Neural crest cell (in vitro differentiated cells): ENCODE measurements around the gene IL6ST. TPM values are rescaled to one million over a fixed set of nuclear protein-coding genes. Genes with fewer than 3 reads are reported as not detected.
A peak's percentile ranks its signal among the peaks of the same experiment; 100 is the strongest.
"Not testable (repeated sequence)": the region's sequence is repeated elsewhere in the genome, so short reads cannot be mapped to it uniquely, and the experiment has no call there.

Experiments
- DNase-seq: peaks from one replicate; pipeline ENCODE4 v3.0.0; 2021; ENCODE audit warnings: low read depth, mixed read lengths, low spot score
- H3K27ac Mint-ChIP-seq: one replicate; pipeline ENCODE4 v1.8.0; 2021; ENCODE audit warnings: mild to moderate bottlenecking, mixed read lengths; ENCODE audit not compliant: unreplicated experiment
- H3K27me3 Mint-ChIP-seq: 2 replicates; pipeline ENCODE4 v1.8.0; 2021; ENCODE audit warnings: low read depth, mild to moderate bottlenecking, mixed read lengths
- H3K36me3 Mint-ChIP-seq: 2 replicates; pipeline ENCODE4 v1.8.0; 2021; ENCODE audit warnings: low read depth, mild to moderate bottlenecking, mixed read lengths
- H3K4me1 Mint-ChIP-seq: 2 replicates; pipeline ENCODE4 v1.8.0; 2021; ENCODE audit warnings: mixed read lengths
- H3K4me3 Mint-ChIP-seq: one replicate; pipeline ENCODE4 v1.8.0; 2021; ENCODE audit warnings: mild to moderate bottlenecking, mixed read lengths
- H3K9me3 Mint-ChIP-seq: 2 replicates; pipeline ENCODE4 v1.8.0; 2021; ENCODE audit warnings: mixed read lengths
- total RNA-seq: library from RNA; stranded (reverse); gene quantifications from 2 replicates; pipeline ENCODE4 v1.2.1, GENCODE V29; 2021
- TF ChIP-seq, protein P1 (sequence below): fragments of 200-600 bp; sonication (generic); conservative IDR thresholded peaks from 2 replicates; pipeline ENCODE4 v1.5.0; 2021; ENCODE audit warnings: antibody characterized with exemption, mild to moderate bottlenecking

IL6ST gene
- total RNA-seq, 1 donor from 2014 or later: 39.6 TPM

DNA sequence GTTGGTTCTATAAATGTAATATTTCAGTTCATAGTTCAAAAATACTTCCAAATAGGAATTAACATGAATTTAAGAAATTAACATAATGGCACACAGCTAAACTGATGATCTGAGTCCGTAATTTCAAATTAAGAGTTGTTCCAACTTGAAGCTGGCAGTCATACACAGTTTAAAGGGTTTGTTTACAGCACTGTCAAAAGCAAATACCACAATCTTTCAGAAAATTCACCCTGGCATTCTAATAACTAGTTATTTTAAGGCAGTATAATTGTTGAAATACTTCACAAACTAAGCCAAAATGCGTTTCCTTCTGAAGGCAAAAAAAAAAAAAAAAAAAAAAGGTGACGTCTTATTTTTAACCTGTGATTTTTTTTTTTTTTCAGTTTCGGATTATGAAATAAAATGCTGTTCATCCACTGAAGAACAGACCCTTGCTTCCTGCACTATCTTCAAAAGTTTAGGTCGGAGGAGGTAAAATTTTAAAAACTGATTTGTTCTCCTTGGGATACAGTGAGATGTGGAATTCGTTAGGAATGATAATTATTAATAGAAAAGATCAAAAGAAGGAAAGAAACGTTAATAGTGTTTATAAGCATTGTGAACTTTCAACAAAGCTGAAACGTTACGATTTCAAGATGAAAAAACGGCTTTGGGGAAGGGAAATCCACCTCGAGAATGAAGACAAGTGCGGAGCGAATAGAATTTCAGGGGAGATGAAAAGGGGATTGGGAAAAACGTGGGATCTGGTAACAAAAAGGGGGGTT, 850 bp downstream of the IL6ST start:
- Mint-ChIP-seq H3K36me3 (peaks cover 4% of the 10 kb centered on the region), H3K27ac (peak overlapping the region; percentile 97), H3K4me1 (peaks cover 36% of the 10 kb centered on the region), H3K9me3 (peaks cover 3% of the 10 kb centered on the region), H3K27me3 (no peaks in the 10 kb centered on the region), H3K4me3 (peak overlapping the region; percentile 98)
- TF ChIP-seq, protein P1, sequence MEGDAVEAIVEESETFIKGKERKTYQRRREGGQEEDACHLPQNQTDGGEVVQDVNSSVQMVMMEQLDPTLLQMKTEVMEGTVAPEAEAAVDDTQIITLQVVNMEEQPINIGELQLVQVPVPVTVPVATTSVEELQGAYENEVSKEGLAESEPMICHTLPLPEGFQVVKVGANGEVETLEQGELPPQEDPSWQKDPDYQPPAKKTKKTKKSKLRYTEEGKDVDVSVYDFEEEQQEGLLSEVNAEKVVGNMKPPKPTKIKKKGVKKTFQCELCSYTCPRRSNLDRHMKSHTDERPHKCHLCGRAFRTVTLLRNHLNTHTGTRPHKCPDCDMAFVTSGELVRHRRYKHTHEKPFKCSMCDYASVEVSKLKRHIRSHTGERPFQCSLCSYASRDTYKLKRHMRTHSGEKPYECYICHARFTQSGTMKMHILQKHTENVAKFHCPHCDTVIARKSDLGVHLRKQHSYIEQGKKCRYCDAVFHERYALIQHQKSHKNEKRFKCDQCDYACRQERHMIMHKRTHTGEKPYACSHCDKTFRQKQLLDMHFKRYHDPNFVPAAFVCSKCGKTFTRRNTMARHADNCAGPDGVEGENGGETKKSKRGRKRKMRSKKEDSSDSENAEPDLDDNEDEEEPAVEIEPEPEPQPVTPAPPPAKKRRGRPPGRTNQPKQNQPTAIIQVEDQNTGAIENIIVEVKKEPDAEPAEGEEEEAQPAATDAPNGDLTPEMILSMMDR: no peak
- no peak for DNase-seq

DNA sequence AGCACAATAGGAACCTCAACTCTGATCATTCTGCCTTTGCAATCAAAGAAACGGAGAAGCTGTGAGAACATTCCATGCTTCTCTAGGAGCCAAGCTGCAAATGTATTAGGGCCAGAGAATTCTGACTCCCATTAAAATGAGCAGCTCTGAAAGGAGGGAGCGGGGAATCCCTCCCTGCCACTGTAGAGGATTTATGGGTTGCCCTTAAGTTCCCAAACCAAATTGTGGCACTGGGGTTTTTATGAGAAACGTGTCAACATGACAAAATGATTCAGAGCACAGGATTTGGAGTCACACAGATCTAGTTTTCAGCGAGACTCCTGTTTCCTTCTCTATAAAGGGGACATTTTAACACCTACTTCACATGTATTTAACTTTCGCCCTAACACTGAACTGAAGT, 1.8 kb downstream of the IL6ST start:
- H3K27ac Mint-ChIP-seq: no peak overlapping the region
- peak overlapping the region; percentile 98 for H3K4me3 Mint-ChIP-seq
- DNase-seq: no peak

DNA sequence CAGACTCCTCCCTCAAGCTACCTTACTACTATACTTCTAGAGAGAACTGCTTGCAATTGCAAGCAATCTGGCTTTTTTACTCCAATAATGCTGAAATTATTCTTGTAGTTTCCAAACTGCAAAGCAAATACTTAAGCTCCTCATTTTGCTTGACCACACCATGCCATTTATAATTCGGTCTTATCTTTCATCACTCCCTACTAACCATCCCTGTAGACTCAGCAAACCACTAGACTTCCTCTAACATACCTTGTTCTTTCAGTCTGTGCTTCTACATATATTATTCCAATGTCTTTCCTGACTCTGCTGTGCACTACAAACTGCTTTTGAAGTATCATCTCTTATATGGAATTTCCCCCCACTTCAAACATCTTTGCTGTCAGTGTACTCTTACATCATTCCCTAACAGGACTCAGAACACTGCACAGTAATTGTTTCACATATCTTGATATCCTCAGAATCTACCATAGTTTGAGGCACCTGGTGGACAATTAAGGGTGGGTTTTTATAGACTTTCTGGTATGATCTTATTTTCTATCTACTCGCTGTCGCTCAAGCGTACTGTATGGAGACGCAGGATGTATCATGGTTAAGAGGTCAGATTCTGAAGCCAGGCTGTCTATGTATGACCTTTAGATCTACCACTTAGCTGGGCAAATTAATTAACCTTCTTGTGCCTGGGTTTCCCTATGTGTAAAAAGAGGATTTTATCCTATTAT, 2.8 kb downstream of the IL6ST start:
- H3K27ac Mint-ChIP-seq: no peak overlapping the region
- no peak for DNase-seq
- H3K4me1 Mint-ChIP-seq: peaks cover 36% of the 10 kb centered on the region
- no peaks in the 10 kb centered on the region for H3K27me3 Mint-ChIP-seq
- H3K9me3 Mint-ChIP-seq: peaks cover 3% of the 10 kb centered on the region
- H3K4me3 Mint-ChIP-seq: no peak overlapping the region
- H3K36me3 Mint-ChIP-seq: peaks cover 4% of the 10 kb centered on the region
- TF ChIP-seq, protein P1: no peak

More for the DNA sequence above, 1.8 kb downstream of the IL6ST start:
- peaks cover 3% of the 10 kb centered on the region for H3K9me3 Mint-ChIP-seq
- peaks cover 36% of the 10 kb centered on the region for H3K4me1 Mint-ChIP-seq
- TF ChIP-seq, protein P1: no peak
- H3K27me3 Mint-ChIP-seq: no peaks in the 10 kb centered on the region
- H3K36me3 Mint-ChIP-seq: peaks cover 4% of the 10 kb centered on the region

DNA sequence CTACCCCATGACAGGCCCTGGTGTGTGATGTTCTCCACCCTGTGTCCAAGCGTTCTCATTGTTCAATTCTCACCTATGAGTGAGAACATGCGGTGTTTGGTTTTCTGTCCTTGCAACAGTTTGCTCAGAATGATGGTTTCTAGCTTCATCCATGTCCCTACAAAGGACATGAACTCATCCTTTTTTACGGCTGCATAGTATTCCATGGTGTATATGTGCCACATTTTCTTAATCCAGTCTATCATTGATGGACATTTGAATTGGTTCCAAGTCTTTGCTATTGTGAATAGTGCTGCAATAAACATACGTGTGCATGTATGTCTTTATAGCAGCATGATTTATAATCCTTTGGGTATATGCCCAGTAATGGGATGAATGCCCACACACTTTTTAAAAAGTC, 3.9 kb downstream of the IL6ST start:
- not testable (repeated sequence) for H3K9me3 Mint-ChIP-seq, H3K27me3 Mint-ChIP-seq, DNase-seq, H3K27ac Mint-ChIP-seq, H3K4me3 Mint-ChIP-seq
- Mint-ChIP-seq H3K36me3 (peaks cover 11% of the 10 kb centered on the region), H3K4me1 (peaks cover 35% of the 10 kb centered on the region)

DNA sequence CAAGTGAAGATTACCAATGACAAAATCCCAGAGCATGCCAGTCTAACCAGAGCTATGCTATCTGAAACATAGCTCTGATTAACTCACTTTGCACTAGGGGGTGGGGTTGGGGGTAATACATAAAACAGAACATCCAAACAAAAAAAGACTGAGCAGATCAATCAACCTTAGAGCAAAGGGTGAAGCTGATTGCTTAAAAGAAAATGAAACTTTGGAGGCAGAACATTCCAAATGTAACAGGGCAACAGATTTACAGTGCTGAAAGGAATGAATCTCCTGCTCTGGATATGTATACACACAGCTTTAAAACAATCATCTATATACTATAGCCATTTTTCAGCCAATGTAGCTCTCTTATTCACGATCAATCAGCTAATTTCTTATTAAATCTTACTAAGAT, 4.9 kb downstream of the IL6ST start:
- Mint-ChIP-seq H3K4me3 (peak overlapping the region; percentile 16), H3K36me3 (peaks cover 11% of the 10 kb centered on the region), H3K4me1 (peaks cover 31% of the 10 kb centered on the region), H3K9me3 (peaks cover 6% of the 10 kb centered on the region), H3K27me3 (no peaks in the 10 kb centered on the region), H3K27ac (no peak overlapping the region)
- DNase-seq: no peak
- TF ChIP-seq, protein P1: no peak
